GM20000 (cell line): Measurements from ENCODE around the gene BOC.

ENCODE experiments used
- DNase-seq: peaks from one replicate; pipeline ENCODE4 v3.0.0; 2012; ENCODE audit warnings: low spot score
- TF ChIP-seq, protein P1 (sequence below): IDR thresholded peaks from 2 replicates; pipeline ENCODE4 v1.5.1; 2012; ENCODE audit warnings: mild to moderate bottlenecking, control low read depth; ENCODE audit errors: extremely low read depth, missing control alignments

Gene BOC

GRCh38 chr3:113269661-113270060, 58.3 kb downstream of the BOC start:
- TF ChIP-seq, protein P1, sequence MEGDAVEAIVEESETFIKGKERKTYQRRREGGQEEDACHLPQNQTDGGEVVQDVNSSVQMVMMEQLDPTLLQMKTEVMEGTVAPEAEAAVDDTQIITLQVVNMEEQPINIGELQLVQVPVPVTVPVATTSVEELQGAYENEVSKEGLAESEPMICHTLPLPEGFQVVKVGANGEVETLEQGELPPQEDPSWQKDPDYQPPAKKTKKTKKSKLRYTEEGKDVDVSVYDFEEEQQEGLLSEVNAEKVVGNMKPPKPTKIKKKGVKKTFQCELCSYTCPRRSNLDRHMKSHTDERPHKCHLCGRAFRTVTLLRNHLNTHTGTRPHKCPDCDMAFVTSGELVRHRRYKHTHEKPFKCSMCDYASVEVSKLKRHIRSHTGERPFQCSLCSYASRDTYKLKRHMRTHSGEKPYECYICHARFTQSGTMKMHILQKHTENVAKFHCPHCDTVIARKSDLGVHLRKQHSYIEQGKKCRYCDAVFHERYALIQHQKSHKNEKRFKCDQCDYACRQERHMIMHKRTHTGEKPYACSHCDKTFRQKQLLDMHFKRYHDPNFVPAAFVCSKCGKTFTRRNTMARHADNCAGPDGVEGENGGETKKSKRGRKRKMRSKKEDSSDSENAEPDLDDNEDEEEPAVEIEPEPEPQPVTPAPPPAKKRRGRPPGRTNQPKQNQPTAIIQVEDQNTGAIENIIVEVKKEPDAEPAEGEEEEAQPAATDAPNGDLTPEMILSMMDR, result no peak
- no peak for DNase-seq

GRCh38 chr3:113270068-113270467, 58.7 kb downstream of the BOC start:
- TF ChIP-seq, protein P1, result no peak
- no peak for DNase-seq

DNA sequence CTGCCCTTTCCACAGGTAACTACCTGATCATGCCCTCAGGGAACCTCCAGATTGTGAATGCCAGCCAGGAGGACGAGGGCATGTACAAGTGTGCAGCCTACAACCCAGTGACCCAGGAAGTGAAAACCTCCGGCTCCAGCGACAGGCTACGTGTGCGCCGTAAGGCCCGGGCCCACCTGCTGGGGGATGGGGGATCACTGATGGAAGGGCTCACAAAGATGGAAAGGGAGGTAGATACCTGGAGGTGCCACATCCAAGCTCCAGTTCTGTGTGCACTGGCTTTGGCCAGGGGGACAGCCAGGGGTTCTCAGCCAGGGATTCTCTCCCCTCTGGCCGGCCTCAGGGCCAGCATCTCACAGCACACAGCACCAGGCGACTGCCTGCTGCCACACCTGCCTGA, 59.4 kb downstream of the BOC start:
- TF ChIP-seq, protein P1, result no peak
- DNase-seq, result no peak

- no peak for DNase-seq
- TF ChIP-seq, protein P1, result no peak
These were observed 59.8 kb downstream of the BOC start for GRCh38 chr3:113271189-113271588.

GRCh38 chr3:113271594-113272384, 60.4 kb downstream of the BOC start:
- no peak for DNase-seq
- TF ChIP-seq, protein P1, result no peak

DNA sequence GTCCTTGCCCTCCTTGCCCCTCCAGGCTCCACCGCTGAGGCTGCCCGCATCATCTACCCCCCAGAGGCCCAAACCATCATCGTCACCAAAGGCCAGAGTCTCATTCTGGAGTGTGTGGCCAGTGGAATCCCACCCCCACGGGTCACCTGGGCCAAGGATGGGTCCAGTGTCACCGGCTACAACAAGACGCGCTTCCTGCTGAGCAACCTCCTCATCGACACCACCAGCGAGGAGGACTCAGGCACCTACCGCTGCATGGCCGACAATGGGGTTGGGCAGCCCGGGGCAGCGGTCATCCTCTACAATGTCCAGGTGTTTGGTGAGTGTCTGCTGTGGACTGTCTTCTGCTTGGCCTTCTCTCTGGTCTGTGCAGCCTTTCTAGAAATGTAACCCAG, 61.0 kb downstream of the BOC start:
- no peak for DNase-seq
- TF ChIP-seq, protein P1, result no peak

GRCh38 chr3:113273011-113273410, 61.7 kb downstream of the BOC start:
- DNase-seq, result no peak
- TF ChIP-seq, protein P1, result no peak
